DMS53 treated with DMSO at 0.1 percent for 48 hours (cell line): ENCODE results near the gene SOX21.

Experiments used
- DNase-seq: peaks from one replicate; lab custom pipeline; 2025; ENCODE audit not compliant: unreplicated experiment; lab: John Stamatoyannopoulos, UW

The SOX21 gene

GRCh38 chr13:94709001-94709834 lies 3.1 kb downstream of the SOX21 start:
- no peak for DNase-seq

GRCh38 chr13:94708031-94708859 lies 4.1 kb downstream of the SOX21 start:
- no peak for DNase-seq

- DNase-seq: no peak
Measured at GRCh38 chr13:94707400-94708021, 4.8 kb downstream of the SOX21 start.

GRCh38 chr13:94706843-94707399 lies 5.4 kb downstream of the SOX21 start:
- DNase-seq: no peak

GRCh38 chr13:94706101-94706842 lies 6.1 kb downstream of the SOX21 start:
- no peak for DNase-seq

- no peak for DNase-seq
Measured at GRCh38 chr13:94705081-94706030, 7.0 kb downstream of the SOX21 start.

- DNase-seq: no peak
Measured at GRCh38 chr13:94704377-94705080, 7.8 kb downstream of the SOX21 start.

GRCh38 chr13:94703721-94704314 lies 8.5 kb downstream of the SOX21 start:
- DNase-seq: no peak

- no peak for DNase-seq
Measured at GRCh38 chr13:94703271-94703670, 9.1 kb downstream of the SOX21 start.

GRCh38 chr13:94702181-94703041 lies 9.9 kb downstream of the SOX21 start:
- DNase-seq: no peak

GRCh38 chr13:94701313-94702180 lies 10.8 kb downstream of the SOX21 start:
- DNase-seq: no peak

- no peak for DNase-seq
Measured at GRCh38 chr13:94700536-94700935, 11.8 kb downstream of the SOX21 start.

GRCh38 chr13:94700051-94700535 lies 12.3 kb downstream of the SOX21 start:
- no peak for DNase-seq

- DNase-seq: no peak
Measured at GRCh38 chr13:94696171-94696570, 16.2 kb downstream of the SOX21 start.

GRCh38 chr13:94692030-94692429 lies 20.3 kb downstream of the SOX21 start:
- DNase-seq: no peak

- DNase-seq: no peak
Measured at GRCh38 chr13:94683409-94683808, 28.9 kb downstream of the SOX21 start.
